Hindlimb muscle (tissue), 1 donor: ENCODE data around the gene GPRIN1. TPM values are rescaled to one million over a fixed set of nuclear protein-coding genes. Genes with fewer than 3 reads are reported as not detected.
"Not testable (repeated sequence)": the region's sequence is repeated elsewhere in the genome, so short reads cannot be mapped to it uniquely, and the experiment has no call there.

Source experiments
- DNase-seq: peaks from one replicate; pipeline ENCODE4 v3.0.0-alpha.2; 2013
- polyA plus RNA-seq: library from polyadenylated mRNA; unstranded; fragments of 120-200 nt; gene quantifications from one replicate; pipeline ENCODE4 v1.2.1, GENCODE V29; 2013; ENCODE audit not compliant: insufficient read length

The GPRIN1 gene
- polyA plus RNA-seq, 1 donor = 0.75 TPM

DNA sequence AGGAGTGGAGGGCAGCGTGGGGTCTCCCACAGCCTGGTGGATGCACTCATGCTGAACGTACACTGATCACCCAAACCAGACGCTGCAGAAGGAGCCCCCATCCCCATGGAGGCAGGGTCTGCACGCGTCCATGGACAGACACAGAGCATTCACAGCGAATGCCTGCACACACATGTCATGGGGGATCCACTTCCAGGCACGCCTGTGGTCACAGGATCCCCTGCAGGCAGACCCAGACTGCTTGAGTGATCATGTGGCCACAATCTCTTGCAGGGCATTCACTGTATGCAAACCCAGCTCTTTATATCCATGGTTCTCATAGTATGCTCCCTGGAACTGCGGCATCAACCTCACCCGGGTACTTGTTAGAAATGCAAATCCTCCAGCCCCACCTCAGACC, 15.0 kb upstream of the GPRIN1 start:
- no peak for DNase-seq

DNA sequence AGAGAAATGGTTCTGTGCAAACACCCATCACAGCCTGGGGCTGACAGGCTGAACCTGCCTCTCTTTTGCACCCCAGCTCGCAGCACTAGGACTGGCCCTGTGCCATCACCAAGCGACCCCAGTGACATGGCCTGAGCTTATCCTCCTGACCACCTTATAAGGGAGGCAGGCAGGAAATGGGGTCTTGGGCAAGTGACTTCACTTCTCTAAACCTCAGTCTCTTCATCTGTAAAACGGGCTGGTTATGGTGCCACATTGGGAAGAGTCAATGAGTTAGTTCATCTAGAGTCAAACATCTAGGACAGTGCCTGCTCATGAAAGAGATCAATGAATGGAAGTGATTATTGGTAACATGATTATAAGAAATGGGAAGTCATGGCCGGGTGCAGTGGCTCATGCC, 14.2 kb upstream of the GPRIN1 start:
- no peak for DNase-seq

DNA sequence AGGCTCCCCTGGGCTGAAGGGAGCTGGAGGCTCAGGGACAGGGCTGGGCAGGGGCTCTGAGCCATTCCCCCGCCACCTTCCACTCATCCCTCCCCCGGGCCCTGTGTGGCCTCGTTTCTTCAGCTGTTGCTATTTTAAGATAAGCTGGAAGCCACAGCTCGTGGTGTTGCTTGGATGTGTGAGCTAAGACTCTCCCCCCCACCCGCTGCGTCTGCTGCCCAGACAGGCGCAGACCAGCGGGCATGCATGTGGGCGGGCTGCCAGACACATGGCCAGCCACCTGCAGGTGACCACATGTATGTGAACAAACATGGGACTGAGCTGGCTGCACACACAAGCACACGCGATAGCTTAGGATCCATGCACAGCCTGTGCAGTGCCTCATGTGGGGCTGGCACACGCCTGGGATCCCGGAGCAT, 11.7 kb upstream of the GPRIN1 start:
- DNase-seq = no peak

DNA sequence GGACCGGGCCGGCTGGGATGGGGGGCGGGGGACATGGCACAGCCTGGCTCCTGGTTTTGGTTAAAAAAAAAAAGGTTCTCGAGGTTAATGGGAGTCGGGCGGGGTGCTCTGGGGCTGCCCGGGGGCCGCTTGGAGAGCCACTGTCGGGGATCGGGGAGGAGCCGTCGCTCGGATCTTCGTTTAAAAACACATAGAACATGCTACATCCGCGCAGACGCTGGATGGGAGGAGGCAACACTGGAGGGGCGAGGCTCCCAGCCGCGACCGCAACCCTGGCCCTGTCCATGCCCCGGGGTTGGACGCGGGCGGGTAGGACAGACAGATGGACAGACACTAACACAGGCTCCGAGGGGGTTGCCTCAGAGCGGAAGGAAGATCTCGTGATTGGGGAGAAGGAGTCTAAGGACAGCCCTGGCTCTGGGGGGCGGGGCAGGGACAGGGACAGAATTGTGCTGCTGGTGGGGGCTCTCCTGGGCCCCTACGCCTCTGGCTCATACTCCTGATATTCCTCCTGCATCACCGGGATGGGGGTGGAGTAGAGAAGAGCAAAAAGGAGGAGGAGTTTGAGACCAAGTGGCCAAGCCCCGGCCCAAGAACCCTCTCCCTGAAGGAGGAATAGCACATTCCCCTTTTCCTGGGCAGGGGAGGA, 10.5 kb upstream of the GPRIN1 start:
- DNase-seq = no peak

DNA sequence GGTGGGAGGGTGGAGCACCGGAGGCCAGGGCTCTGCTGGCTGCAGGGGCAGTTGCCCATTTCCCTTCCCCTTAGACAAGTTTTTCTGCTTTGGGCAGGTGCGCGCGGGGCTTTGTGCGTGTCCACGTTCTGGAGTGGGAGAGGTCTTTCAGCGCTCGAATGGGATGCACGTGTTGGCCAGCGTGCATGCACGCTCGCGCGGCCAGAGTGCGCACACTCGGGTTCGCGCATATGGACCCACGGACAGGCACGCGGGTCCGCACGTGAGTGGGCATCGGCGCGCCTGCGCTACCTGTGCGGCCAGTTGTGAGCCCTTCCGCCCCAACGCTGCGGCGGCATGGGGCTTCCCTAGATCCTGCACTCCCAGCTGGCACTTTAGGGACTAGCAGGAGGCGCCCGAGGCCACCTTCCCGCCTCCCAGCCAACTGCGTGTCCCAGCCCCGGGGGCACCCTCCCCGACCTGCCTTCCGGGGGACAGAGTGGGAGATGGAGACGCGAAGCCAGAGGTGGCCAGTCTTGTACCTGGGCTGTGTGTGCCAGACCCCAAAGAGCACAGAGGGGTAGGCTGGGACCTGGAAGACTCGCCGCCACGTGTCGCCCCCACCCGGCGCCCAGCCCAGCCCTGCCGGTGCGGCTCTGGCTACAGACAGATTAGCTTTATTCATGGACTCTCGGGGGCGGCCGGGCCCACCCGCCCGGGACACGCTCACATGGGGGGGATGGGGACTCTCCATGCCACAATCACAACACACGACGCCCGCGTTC, 9.8 kb upstream of the GPRIN1 start:
- no peak for DNase-seq

DNA sequence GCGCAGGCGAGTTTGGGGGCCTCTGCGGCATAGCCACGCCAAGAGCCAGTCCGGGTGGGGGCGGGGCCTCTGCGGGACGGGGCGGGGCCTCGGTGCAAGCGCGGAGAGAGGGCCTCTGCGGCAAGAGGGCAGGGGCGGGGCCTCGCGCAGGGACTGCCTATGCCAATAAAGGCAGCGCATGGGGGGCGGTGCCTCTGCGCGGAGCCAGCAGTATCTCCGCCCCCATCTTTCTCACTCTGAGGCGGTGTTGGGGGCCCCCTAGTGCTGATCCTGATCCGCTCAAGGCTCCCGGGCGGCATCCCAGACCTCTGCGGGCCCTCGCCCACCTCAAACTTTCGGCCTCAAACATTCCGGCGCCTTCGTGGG, 9.2 kb upstream of the GPRIN1 start:
- DNase-seq = peak; percentile 37

DNA sequence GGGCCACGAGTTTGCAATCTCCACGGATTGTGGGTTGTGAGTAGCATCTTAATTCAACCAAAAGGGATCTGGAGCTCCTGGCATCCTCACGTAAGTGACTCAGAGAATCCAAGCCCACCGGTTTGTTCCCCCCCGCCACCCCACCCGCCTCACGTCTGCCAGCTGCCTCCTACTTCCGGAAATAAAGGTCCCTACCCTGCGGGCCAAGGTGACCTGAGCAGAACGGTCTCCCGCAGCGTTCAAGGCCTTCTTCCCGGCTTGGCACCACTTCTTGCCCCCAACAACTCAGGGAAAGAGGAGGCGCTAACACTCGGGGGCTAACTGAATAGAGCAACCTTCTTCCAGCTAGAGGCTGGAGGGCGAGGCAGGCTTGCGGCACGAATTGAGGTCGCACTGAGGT, 8.8 kb upstream of the GPRIN1 start:
- no peak for DNase-seq

DNA sequence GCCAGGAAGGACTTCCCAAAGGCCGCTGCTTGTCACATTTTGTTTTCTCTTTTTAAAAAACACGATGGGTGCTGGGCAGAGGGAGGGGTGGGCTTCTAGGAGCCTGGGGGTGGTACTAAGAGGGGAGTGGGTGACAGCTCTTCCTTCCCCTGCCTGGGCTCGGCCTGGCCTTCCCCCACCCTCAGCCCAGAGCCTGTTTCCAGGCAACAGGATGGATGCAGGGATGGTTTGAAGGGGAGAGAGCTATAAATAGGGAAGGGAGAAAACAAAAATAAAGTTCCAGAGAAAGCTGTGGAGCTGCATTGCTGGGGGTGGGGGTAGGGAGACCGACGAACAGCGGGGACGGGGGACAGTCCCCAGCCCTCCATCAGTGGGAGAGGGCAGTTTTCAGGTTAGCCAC, 6.6 kb upstream of the GPRIN1 start:
- DNase-seq = no peak

DNA sequence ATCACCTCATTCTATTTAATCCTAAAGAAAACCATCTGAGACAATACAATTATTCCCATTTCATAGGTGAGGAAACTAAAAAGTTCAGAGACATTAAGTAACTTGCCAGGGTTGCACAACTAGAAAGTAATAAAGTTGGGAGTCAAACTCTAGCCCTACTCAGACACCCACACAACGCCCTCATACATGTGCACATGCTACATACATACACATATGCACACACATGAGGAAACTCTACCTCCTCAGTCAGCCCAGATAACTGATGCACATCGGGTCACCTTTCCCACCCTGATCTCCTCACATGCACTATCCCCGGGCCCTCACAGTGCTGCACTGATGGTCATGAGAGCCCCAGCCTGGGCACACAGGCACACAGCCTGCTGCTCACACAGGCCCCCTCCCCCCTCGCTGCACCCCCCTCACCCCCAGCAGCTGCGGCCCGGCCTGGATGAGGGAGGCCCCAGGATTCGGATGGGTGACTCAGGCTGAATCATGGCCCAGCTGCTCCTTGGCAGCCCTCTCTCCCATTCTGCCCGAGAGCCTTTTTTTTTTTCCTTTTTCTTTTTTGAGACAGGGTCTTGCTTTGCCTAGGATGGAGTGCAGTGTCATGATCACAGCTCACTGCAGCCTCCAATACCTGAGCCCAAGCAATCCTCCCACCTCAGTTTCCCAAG, 5.0 kb upstream of the GPRIN1 start:
- no peak for DNase-seq

DNA sequence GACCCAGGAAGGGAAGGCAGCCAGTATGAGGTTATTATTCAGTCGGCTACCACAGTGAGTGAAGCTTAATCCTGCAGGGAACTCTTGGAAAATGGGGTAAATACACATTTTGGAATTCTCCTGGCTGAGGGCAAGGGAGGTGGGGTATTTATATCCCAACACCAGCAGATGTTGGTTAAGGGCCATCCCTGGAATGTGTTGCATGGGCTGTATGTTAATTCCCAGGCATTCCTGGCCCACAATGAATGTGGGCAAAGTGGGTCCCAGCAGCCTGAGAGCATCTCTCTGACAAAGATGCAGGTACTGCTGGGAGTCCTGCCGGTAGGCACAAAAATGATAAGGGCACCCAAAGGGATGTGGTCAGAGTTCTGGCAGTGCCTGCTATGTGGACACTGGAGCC, 2.9 kb upstream of the GPRIN1 start:
- no peak for DNase-seq

DNA sequence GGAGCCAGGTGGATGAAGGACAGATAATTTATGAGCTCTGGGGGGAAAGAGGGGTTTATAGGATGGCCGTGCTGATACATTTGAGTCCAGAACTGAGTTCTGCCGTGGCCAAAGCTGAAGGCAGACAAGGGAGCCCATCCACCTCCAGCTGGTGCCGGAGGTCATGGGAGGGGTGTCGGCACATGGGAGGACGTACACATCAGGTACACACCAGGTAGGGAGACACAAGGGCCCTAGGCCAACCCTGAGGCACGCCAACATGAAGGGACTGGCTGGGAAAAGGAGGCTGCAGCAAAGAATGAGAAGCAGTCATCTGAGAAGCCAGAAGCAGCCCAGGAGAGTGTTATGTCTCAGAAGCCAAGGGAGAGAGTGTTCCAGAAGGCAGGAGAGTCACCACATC, 2.1 kb upstream of the GPRIN1 start:
- DNase-seq = no peak

DNA sequence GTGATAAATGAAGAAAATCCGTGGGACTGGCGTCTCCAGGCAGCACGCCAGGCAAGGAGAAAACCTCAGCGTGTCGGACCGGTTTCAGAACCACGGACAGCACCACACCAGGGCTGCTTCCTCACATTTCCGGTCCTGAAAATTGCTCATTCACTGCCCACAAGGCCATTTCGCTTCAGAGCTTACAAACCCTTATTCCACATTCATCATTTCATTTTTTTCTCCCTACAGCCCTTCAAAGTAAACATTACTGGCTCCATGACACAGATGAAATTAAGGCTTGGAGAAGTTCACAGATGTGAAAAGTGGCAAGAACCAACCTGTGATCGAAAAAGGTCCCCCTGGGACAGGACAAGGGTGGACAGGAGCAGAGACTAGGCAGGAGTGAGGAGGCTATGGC, 1.5 kb upstream of the GPRIN1 start:
- DNase-seq = peak; percentile 81

DNA sequence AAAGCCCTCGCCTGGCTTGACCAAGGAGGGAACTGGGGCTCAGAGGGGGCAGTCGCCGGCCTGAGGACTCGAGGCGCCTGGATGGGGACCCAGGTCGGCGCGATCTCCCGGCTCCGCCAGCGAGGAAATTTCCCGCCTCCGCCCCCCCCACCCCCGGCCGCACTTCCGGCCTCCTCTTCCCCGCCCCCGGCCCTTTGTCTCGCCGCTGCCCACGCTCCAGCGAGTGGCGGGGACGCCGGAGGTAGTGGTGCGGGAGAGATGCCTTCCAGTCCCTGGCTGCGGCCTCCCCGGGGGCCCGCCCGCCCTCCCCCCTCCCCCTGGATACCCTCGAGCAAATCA, 448 bp upstream of the GPRIN1 start:
- DNase-seq = no peak

DNA sequence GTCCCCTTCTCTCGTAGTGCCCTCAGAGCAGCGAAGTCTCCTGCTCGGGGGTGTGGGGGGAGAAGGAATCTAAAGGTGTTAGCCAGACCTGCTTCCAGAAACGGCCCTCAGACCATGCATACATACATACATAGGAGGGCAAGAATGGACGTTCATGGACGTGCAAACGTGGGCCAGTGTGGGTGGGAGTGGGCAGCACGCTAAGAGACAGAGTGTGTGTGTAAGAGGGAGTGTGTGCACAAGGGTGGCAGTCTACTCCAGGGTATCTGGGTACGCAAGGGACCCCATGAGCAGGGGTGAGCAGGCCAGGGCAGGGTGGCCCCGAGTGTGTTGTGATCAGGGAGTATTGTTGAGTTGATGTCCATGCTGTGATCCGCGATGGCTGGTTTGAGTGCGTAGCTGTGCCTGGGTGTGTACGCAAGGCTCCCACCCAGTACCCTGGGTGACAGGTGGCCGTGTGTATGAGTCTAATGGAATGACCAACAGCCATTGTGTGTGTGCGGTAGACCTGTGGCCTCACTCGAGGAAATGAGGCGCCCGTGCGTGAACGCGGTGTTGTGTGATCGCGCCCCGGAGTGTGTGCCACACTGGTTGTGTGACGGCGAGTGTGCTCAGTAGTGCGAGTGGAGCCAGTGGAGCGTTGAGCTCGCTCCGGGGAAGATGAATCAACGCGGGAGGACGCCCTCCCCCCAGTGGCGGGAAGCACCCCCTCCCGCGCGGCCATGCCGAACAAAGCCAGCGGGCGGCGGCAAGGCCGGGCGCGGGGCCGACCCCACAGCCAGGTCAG, 826 bp downstream of the GPRIN1 start:
- DNase-seq = no peak

DNA sequence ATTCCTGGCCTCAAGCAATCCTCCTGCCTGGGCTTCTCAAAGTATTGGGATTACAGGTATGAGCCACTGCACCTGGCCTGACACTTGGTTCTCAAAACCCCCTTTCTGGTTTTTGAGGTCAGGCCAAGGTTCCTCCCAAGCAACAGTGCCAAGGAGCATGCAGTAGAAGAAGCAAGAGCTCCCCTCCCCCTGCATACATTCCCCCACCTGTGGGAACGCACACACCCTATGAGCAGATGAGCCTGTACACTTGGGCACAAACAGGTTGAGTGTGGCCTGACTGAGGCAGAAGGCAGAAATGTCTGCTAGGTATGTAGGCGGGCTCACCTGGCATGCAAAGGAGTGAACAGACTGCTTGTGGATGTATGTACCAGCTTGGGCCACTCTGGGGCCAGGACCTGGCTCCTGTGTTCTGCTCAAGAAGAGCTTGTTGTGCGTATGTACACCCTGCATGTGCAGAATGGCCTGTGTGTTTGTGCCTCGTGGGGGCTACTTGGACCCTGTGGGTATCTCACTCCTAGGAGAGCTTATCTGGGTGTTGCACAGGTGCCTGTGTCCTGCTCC, 1.7 kb downstream of the GPRIN1 start:
- no peak for DNase-seq

DNA sequence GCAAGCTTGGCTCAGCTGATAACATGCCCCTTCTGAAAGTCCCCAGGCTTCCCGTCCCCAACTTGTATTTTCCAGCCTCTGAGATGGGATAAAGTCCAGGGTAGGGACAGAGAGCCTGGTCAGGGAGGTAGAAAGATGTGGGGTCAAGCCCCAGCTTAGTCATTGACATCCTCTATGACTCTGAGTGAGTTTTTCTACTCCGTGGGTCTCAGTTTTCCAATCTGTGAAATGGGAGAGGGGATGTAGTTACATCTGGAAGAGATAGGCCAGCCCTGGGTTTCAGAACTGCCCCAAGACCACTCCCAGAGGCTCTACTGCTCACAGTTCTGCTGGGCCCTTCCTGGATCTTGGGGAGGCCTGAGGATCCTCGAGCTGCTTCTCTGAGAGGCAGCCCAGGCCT, 3.1 kb downstream of the GPRIN1 start:
- no peak for DNase-seq

DNA sequence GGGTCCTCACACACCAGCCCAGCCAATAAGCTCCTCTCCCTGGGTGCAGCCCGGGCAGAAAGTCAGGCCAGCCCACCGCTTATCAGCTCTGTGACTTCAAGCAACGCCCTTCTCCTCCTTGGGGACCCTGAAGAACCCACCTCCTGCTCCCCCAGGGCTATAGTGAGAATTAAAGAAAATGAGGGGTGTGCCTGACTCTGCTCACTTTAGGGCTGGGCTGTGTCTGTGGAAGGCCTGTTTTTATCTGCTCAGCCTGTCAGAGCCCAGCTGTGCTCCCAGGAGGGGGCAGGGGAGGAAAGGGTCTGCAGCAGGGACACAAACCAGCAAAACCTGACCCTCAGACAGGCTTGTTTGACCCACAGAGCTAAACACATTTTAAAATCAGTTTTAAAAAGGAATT, 3.9 kb downstream of the GPRIN1 start:
- DNase-seq = no peak

DNA sequence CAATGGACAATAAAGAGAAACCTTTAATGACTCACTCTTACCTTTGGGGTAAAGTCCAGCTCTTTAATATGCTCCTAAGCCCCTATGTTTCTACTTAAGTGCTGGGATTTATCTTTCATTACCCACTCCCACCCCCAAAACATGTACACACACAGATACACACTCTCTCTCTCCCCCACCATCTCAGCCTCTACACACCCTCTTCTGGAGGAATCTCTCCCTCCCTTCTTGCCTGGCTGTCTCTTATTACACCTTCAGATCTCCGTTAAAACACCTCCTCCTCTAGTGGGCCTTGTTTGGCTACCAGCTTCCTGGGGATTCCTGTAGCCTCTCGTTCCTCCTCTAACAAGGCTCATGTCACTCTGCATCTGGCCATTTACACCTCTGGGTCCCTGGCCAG, 6.9 kb downstream of the GPRIN1 start:
- DNase-seq = no peak

DNA sequence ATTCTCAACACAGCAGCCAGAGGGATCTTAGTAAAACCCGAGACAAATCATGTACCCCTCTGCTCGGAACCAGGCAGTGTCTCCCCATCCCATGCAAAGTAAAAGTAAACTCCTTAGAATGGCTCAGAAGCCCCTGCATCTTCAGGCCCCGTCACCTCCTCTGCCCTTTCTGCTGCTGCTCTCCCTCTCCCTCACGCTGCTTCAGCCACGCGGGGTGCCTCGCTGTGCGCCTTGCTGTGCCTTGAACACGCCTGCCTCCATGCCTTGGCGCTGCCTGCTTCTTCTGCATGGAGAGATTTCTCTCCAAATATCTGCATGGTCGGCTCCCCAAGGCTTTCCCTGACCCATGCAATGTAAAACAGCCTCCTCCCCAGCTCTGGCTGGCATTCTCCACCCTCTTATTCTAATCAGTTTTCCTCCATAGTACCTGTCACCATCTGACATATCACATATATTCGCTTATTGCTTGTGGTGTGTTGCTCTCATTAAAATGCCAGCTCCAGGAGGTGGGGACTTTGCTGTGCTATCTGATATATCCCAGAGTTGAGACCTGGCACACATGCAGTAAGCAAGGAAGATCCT, 8.0 kb downstream of the GPRIN1 start:
- DNase-seq = no peak

DNA sequence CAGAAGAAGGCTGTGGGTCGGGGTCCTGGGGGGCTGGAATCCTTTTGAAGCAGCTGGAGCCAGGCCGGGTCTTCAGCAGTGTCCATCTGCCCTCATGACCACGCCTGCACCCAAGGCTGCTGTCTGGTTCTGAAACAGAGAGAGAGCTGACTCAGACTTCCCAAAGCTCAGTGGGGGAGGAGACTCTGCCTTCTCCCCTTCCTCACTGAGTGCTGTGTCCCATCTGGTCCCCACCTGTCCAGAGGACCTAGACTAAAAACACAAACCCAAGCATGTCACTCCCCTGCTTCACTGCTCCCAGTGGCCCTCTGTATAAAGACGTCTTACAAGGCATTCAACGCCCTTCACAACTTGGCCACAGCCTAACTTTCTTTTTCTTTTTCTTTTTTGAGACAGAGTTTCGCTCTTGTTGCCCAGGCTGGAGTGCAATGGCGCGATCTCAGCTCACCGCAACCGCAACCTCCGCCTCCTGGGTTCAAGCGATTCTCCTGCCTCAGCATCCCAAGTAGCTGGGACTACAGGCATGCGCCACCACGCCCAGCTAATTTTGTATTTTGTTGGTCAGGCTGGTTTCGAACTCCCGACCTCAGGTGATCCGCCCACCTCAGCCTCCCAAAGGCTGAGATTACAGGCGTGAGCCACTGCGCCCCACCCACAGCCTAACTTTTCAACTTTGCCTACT, 10.1 kb downstream of the GPRIN1 start:
- not testable (repeated sequence) for DNase-seq

DNA sequence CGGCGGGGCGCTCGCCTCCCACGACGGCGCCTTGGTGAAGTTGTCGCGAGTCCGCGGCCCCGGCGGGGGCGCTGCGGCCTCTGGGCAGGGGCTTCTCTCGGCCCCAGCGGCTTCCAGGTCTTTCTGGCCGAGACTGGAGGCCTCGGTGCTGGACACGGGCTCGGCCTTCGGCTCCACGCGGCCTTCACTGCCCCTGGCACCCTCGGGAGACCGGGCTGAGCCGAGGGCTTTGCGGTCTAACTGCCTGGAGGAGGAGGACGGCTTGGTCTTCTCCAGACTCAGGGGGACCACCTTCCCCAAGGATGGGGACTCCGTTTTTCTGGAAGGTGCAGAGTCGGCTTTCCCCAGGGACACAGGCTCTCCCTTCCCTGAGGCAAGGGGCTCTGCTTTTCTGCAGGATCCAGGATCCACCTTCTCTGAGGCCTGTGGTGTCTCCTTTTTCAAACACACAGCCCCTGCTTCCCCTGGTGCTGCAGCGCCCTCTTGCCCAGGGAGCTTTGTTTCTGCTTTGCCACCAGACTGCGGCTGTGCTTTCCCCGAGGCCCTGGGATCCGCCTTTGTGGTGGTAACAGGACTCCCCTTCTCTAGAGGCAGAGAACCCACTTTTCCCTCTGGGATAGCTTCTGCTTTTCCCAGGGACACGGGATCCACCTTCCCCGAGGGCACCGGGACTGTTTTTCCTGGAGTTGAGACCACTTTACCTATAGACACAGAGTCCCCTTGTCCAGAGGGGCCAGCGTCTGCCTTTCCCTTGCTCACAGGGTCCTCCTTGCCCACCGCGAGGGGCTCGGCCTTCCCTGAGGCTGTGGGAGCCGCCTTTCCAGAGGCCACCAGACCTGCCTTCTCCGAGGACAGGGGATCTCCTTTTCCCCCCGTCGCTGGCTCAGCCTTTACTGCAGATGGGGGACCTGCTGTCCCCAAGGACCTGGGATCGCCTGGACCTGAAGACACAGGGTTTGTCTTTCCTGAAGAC, 12.3 kb downstream of the GPRIN1 start:
- no peak for DNase-seq
